ENCODE measurements around the gene MOK. TPM values are rescaled to one million over a fixed set of nuclear protein-coding genes. Genes with fewer than 3 reads are reported as not detected.

MOK gene
- total and polyA plus RNA-seq, 2 donors, result 12.9 to 19.3 TPM

DNA sequence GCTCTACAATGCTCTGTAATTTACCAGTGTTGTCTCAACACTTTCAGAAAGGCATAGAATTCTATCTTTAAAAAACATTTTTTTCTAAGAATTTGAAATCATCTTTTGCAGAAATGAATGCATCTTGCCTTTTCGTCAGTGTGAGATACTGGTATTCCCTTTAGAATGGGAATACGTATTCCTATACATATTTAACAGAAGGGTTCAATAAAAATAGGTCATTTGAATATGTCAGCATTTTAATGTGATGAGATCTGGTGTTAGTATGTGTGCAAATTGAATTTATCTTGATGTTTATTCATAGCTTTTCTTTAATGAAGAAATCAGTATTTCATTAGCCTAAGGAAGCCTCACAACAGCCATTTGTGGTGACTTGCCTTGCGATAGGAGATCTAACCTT lies 121.1 kb downstream of the MOK start:
- Histone ChIP-seq H3K36me3 (ENCODE audit: insufficient read depth) (no peaks in the 10 kb centered on the region), H3K4me1 (ENCODE audit: insufficient read depth) (no peaks in the 10 kb centered on the region), H3K27ac (ENCODE audit: low read depth) (no peak overlapping the region), H3K4me3 (ENCODE audit: low read depth, low read length) (no peak overlapping the region)
- WGBS, result 96% methylated on average over 3 of the region's 3 CpGs
- DNase-seq (ENCODE audit: extremely low spot score), result no peak

DNA sequence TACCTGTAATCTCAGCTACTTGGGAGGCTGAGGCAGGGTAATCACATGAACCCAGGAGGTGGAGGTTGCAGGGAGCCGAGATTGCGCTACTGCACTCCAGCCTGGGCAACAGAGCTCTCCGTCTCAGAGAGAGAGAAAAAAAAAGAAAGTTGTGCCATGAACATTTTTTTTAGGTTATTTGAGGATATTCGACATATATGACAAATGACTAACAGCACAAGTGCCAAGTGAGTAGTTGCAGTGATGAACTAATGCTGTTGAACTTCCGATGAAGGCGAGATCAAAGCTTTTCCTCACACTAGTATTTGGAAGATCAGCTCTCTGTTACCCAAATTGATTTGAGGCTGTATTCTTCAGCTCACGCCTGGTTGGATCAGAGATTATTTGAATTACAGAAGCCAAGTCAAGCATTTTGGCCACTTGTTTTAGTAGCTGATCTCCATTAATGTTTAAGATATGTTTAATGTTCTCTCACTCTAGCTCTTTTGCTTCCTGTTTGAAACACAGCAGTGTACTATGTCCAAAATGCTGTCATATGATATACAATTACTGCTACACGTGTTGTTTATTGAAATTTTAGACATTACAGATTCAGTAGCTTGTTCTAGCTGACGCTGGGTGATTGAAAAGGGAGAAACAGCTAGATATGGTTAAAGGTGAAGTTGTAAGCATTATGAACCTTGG lies 121.9 kb downstream of the MOK start:
- WGBS, result 76% methylated on average over 9 of the region's 9 CpGs
- Histone ChIP-seq H3K4me1 (ENCODE audit: insufficient read depth) (no peaks in the 10 kb centered on the region), H3K36me3 (ENCODE audit: insufficient read depth) (no peaks in the 10 kb centered on the region), H3K27ac (ENCODE audit: low read depth) (no peak overlapping the region), H3K4me3 (ENCODE audit: low read depth, low read length) (no peak overlapping the region)
- no peak for DNase-seq (ENCODE audit: extremely low spot score)

DNA sequence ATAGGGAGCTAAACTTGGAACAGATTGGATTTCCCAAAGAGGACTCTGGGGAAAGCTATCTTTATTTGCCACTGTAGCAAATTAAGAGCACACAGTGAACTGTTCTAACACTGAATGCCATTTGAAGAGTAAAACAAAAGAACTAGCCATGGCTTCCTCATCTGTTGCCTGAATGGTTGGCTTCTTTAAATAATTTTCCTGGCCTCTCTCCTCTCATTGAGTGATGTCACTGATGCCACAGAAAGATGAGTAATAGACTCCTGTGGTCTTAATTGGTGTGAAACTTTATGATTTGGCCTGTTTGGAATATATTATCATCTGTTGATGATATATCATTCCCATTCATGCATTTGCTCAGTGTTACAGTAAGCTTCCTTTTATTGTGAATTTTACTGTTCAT lies 122.8 kb downstream of the MOK start:
- H3K4me3 ChIP-seq (ENCODE audit: low read depth, low read length), result no peak overlapping the region
- no peak for DNase-seq (ENCODE audit: extremely low spot score)
- no peak overlapping the region for H3K27ac ChIP-seq (ENCODE audit: low read depth)
- H3K4me1 ChIP-seq (ENCODE audit: insufficient read depth), result no peaks in the 10 kb centered on the region
- H3K36me3 ChIP-seq (ENCODE audit: insufficient read depth), result no peaks in the 10 kb centered on the region

DNA sequence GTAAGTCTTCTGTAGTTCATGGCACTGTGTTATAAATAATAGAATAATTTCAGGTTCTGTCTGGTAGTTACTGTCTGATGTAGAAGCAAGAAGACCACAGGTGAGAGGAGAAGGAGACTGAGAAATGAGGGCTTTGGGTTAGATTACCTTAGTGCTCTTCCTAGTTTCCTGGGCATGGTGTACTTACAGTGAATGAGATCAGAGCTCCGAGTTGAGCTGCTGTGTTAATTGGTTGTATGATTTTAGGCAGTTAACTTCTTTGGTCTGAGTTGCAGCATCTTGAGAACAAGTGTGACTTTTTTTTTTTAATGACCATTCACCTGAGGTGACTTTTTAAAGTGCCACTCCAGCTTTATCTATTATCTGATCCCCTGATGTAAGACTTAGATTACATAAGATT lies 123.8 kb downstream of the MOK start:
- Histone ChIP-seq H3K4me1 (ENCODE audit: insufficient read depth) (no peaks in the 10 kb centered on the region), H3K27ac (ENCODE audit: low read depth) (no peak overlapping the region), H3K4me3 (ENCODE audit: low read depth, low read length) (no peak overlapping the region), H3K36me3 (ENCODE audit: insufficient read depth) (no peaks in the 10 kb centered on the region)
- 77% methylated on average over 1 of the region's 1 CpG for whole genome bisulfite sequencing
- DNase-seq (ENCODE audit: extremely low spot score), result no peak

DNA sequence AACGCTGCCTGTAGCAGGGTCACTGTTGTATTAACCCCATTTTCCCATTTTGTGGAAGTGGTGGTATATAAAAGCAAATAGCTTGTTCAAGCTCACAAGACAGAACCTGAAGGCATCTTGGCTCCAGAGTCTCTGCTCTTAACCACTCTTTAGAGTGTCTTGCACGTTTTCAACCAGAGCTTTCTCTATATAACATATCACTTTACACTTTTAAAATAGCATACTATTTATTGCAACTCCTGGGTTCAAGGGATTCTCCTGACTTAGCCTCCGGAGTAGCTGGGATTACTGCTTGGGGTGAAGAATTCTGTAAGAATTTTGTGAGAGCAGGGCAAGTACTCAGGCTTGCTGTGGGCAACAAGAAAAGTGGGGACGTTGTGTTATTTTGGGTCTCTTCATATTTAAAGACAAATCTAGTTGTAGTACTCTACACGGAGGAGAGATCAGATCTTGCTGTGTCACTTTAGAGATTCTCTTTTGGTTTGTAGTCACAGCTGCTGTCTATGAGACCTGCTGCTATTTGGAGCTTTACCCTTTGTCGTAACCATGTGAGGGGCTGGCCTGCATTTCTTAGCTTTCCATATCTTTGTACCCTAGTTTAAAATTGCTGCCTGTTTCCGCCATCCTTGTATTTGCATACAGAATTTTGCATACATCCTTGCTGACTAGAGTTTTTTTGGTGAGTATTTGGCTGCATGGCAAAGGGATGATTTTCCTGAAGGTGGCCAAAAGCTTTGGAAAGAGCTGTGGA lies 124.5 kb downstream of the MOK start:
- Histone ChIP-seq H3K27ac (ENCODE audit: low read depth) (no peak overlapping the region), H3K4me3 (ENCODE audit: low read depth, low read length) (no peak overlapping the region), H3K4me1 (ENCODE audit: insufficient read depth) (no peaks in the 10 kb centered on the region), H3K36me3 (ENCODE audit: insufficient read depth) (no peaks in the 10 kb centered on the region)
- 56% methylated on average over 7 of the region's 7 CpGs for WGBS
- DNase-seq (ENCODE audit: extremely low spot score), result no peak

Other genes starting within 250 kb of the MOK start
- gene HSP90AA1, start 218.1 kb downstream of the MOK start, total RNA-seq, result 242 TPM
- gene HSP90AA1, start 218.1 kb downstream of the MOK start, polyA plus RNA-seq, result 287 TPM
- 27.0 TPM for gene WDR20, start 165.3 kb downstream of the MOK start, total RNA-seq
- 15.6 TPM for gene WDR20, start 165.3 kb downstream of the MOK start, polyA plus RNA-seq
- gene ZNF839, start 14.6 kb upstream of the MOK start, total RNA-seq, result 10.6 TPM
- gene ZNF839, start 14.6 kb upstream of the MOK start, polyA plus RNA-seq, result 7.0 TPM
- gene CINP, start 57.7 kb upstream of the MOK start, total RNA-seq, result 32.7 TPM
- gene CINP, start 57.7 kb upstream of the MOK start, polyA plus RNA-seq, result 29.3 TPM
- 12.5 TPM for gene TECPR2, start 57.8 kb upstream of the MOK start, total RNA-seq
- 15.6 TPM for gene TECPR2, start 57.8 kb upstream of the MOK start, polyA plus RNA-seq
- gene ANKRD9, start 204.6 kb upstream of the MOK start, total RNA-seq, result 4.3 TPM
- gene ANKRD9, start 204.6 kb upstream of the MOK start, polyA plus RNA-seq, result 13.5 TPM